ENCODE data around the gene SPHK2.

SPHK2 gene

GRCh38 chr19:48614436-48615230 is 4.7 kb upstream of the SPHK2 start, which contains the start of gene FAM83E (continued):
- TF ChIP-seq ZNF398 (tag by site-specific recombination; IDR thresholded peaks at IDR 0.05), result peak; percentile 69
- TF ChIP-seq ZNF157 (tag by site-specific recombination; IDR thresholded peaks at IDR 0.05), result no peak
- 0 out of 2 replicates have a peak, but pooled peaks have one; percentile 41 for TF ChIP-seq ZNF24 (tag by site-specific recombination; IDR thresholded peaks at IDR 0.05)
- no peak for TF ChIP-seq ZNF560 (tag by site-specific recombination; IDR thresholded peaks at IDR 0.05; ENCODE audit: borderline replicate concordance)
- TF ChIP-seq SP3 (tag by site-specific recombination; IDR thresholded peaks at IDR 0.05), result peak; percentile 83
- no peak for TF ChIP-seq SALL2 (tag by site-specific recombination; IDR thresholded peaks at IDR 0.05; ENCODE audit: borderline replicate concordance)
- no peak for TF ChIP-seq PBX3 (CRISPR knock-in tag; IDR thresholded peaks at IDR 0.05)
- TF ChIP-seq ZNF335 (tag by site-specific recombination; conservative IDR thresholded peaks at IDR 0.05), result peak; percentile 90
- peak; percentile 45; the same call in 1 of the 2 replicates for TF ChIP-seq ZBTB10 (tag by site-specific recombination; IDR thresholded peaks at IDR 0.05)
- TF ChIP-seq OVOL3 (tag by site-specific recombination; IDR thresholded peaks at IDR 0.05), result 0 out of 2 replicates have a peak, but pooled peaks have one; percentile 34
- peak; percentile 88 for TF ChIP-seq IKZF3 (tag by site-specific recombination; IDR thresholded peaks at IDR 0.05)
- no peak for TF ChIP-seq ZNF843 (tag by site-specific recombination; IDR thresholded peaks at IDR 0.05)
- peak; percentile 5; the same call in 1 of the 2 replicates for TF ChIP-seq ZSCAN30 (tag by site-specific recombination; IDR thresholded peaks at IDR 0.05)
- no peak for TF ChIP-seq ZNF830 (tag by site-specific recombination; IDR thresholded peaks at IDR 0.05; ENCODE audit: low read depth)
- no peak for TF ChIP-seq HOXC10 (CRISPR knock-in tag; IDR thresholded peaks at IDR 0.05)
- TF ChIP-seq SCRT1 (tag by site-specific recombination; IDR thresholded peaks at IDR 0.05; ENCODE audit: borderline replicate concordance), result no peak
- TF ChIP-seq ZNF600 (tag by site-specific recombination; IDR thresholded peaks at IDR 0.05), result peak; percentile 2; the same call in 1 of the 2 replicates
- TF ChIP-seq ZNF660 (tag by site-specific recombination; IDR thresholded peaks at IDR 0.05), result peak; percentile 31; the same call in 1 of the 2 replicates
- 0 out of 2 replicates have a peak, but pooled peaks have one; percentile 35 for TF ChIP-seq ZBTB8A (tag by site-specific recombination; IDR thresholded peaks at IDR 0.05)
- TF ChIP-seq, protein P1, sequence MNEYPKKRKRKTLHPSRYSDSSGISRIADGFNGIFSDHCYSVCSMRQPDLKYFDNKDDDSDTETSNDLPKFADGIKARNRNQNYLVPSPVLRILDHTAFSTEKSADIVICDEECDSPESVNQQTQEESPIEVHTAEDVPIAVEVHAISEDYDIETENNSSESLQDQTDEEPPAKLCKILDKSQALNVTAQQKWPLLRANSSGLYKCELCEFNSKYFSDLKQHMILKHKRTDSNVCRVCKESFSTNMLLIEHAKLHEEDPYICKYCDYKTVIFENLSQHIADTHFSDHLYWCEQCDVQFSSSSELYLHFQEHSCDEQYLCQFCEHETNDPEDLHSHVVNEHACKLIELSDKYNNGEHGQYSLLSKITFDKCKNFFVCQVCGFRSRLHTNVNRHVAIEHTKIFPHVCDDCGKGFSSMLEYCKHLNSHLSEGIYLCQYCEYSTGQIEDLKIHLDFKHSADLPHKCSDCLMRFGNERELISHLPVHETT (tag by site-specific recombination; IDR thresholded peaks at IDR 0.05), result no peak
- TF ChIP-seq TSHZ1 (tag by site-specific recombination; IDR thresholded peaks at IDR 0.05; ENCODE audit: borderline replicate concordance), result peak; percentile 31; the same call in 1 of the 2 replicates
- peak; percentile 70 for TF ChIP-seq KLF16 (tag by site-specific recombination; IDR thresholded peaks at IDR 0.05)
- TF ChIP-seq GLIS1 (tag by site-specific recombination; IDR thresholded peaks at IDR 0.05), result peak; percentile 100
- TF ChIP-seq ZNF785 (tag by site-specific recombination; IDR thresholded peaks at IDR 0.05), result no peak
- peak; percentile 86 for TF ChIP-seq ZEB2 (tag by site-specific recombination; IDR thresholded peaks at IDR 0.05)
- no peak for TF ChIP-seq REPIN1 (tag by site-specific recombination; IDR thresholded peaks at IDR 0.05; ENCODE audit: low read depth)
- TF ChIP-seq EGR2 (tag by site-specific recombination; IDR thresholded peaks at IDR 0.05; ENCODE audit: low read depth), result peak; percentile 51
- no peak for TF ChIP-seq ZNF571 (tag by site-specific recombination; IDR thresholded peaks at IDR 0.05)
- no peak for TF ChIP-seq ZNF266 (tag by site-specific recombination; IDR thresholded peaks at IDR 0.05; ENCODE audit: low read depth)
- TF ChIP-seq ZNF341 (tag by site-specific recombination; IDR thresholded peaks at IDR 0.05; ENCODE audit: low read depth), result peak; percentile 70

Data from HEK293 (cell line).